Motor neuron (in vitro differentiated cells): ENCODE data around the gene GMPPA. TPM values are rescaled to one million over a fixed set of nuclear protein-coding genes. Genes with fewer than 3 reads are reported as not detected.

Experiments
- ATAC-seq, 8 experiments: fragments of 200-7000 bp; cut with Tn5 transposase; replicated peaks in 6 of 8; 2 replicates each; pipeline ENCODE4 v1.8.0; 2021; ENCODE audit warnings: mild to moderate bottlenecking in 8 of 8, moderate library complexity in 8 of 8
- H3K27ac ChIP-seq, 2 donors: fragments of 250-450 bp; sonication (Bioruptor Pico); 2 replicates each; pipeline ENCODE4 v1.9.0; 2021; ENCODE audit warnings: antibody characterized with exemption in 2 of 2, mild to moderate bottlenecking in 2 of 2, moderate library complexity in 1 of 2
- H3K4me1 ChIP-seq, 2 donors: fragments of 250-450 bp; sonication (Bioruptor Pico); replicated peaks in 1 of 2; 2 replicates each; pipeline ENCODE4 v1.6.1; 2021; ENCODE audit warnings: antibody characterized with exemption in 2 of 2, mild to moderate bottlenecking in 2 of 2, moderate library complexity in 1 of 2
- H3K4me3 ChIP-seq, 5 donors: fragments of 250-450 bp; sonication (Bioruptor Pico); 2 replicates each; pipeline ENCODE4 v1.9.0; 2021; ENCODE audit warnings: antibody characterized with exemption in 5 of 5, mild to moderate bottlenecking in 5 of 5, moderate library complexity in 4 of 5
- WGBS, 10 experiments: fragments of 450-650 bp; shearing (Covaris generic); methylation state at CpG; one replicate each; pipeline ENCODE4 v1.0.0; 2022; 5-methylcytosine and 5-hydroxymethylcytosine counted together
- in situ Hi-C, 9 experiments: fragments of 400-800 bp; cut with MboI; loops; one replicate each; pipeline ENCODE4 v1.15.0; 2021; ENCODE audit warnings: low sequenced_read_pairs in 9 of 9, low pct_unique_long_range_greater_than_20kb in 2 of 9; ENCODE audit not compliant: unreplicated experiment in 9 of 9
- total RNA-seq, 8 experiments: library from RNA; unstranded; fragments of 300-600 nt; gene quantifications; 2 replicates each; pipeline versions ENCODE4 v1.2.3 to v1.2.4, GENCODE V29; 2022

Gene GMPPA
- total RNA-seq, 8 experiments from 2014 or later, result 11.9 to 59.7 (median 27.0) TPM

- 60% methylated on average over 1 of the region's 12 CpGs; no CpG with 5 or more reads in 9 of the 10 experiments for WGBS, 10 experiments
- no peak for ATAC-seq
- in situ Hi-C loops, result loop anchor here in 1 of 9 experiments (10.0 kb wide), 1 partner anchor 62 kb away; no protein-coding TSS in a partner anchor
- peaks cover 24 to 36% of the 10 kb centered on the region in 2 donors for H3K4me1 ChIP-seq
- no peak overlapping the region for H3K27ac ChIP-seq
- H3K4me3 ChIP-seq, result no peak overlapping the region
Measured at GRCh38 chr2:219472629-219473187, 26.0 kb upstream of the GMPPA start.

- in situ Hi-C loops, result loop anchor here in 1 of 9 experiments (10.0 kb wide), 1 partner anchor 61 kb away; no protein-coding TSS in a partner anchor
- H3K4me3 ChIP-seq, result no peak overlapping the region
- ATAC-seq, result no peak
- 87 to 100% (median 91%) methylated on average over 2 to 3 of the region's 18 CpGs; no CpG with 5 or more reads in 6 of the 10 experiments for WGBS, 10 experiments
- H3K4me1 ChIP-seq, result peaks cover 29 to 38% of the 10 kb centered on the region in 2 donors
- no peak overlapping the region for H3K27ac ChIP-seq
Measured at GRCh38 chr2:219473511-219473910, 25.2 kb upstream of the GMPPA start.

- ATAC-seq, result no peak
- 61 to 100% (median 83%) methylated on average over 1 to 8 of the region's 11 CpGs; no CpG with 5 or more reads in 1 of the 10 experiments for WGBS, 10 experiments
- H3K27ac ChIP-seq, result no peak overlapping the region
- H3K4me3 ChIP-seq, result no peak overlapping the region
- in situ Hi-C loops, result loop anchor here in 1 of 9 experiments (10.0 kb wide), 1 partner anchor 60 kb away; no protein-coding TSS in a partner anchor
- peaks cover 26 to 38% of the 10 kb centered on the region in 2 donors for H3K4me1 ChIP-seq
Measured at GRCh38 chr2:219474285-219475060, 24.2 kb upstream of the GMPPA start.

- 41 to 100% (median 64%) methylated on average over 1 to 5 of the region's 6 CpGs; no CpG with 5 or more reads in 3 of the 10 experiments for WGBS, 10 experiments
Measured at GRCh38 chr2:219475278-219475677, 23.4 kb upstream of the GMPPA start.

GRCh38 chr2:219475697-219476651, 22.7 kb upstream of the GMPPA start:
- 0% methylated on average over 3 to 6 of the region's 14 CpGs; no CpG with 5 or more reads in 8 of the 10 experiments for WGBS, 10 experiments
- peaks cover 23 to 30% of the 10 kb centered on the region in 2 donors for H3K4me1 ChIP-seq
- peak overlapping the region in 2 of 5 donors; percentile 8 to 24 for H3K4me3 ChIP-seq
- in situ Hi-C loops, result loop anchor here in 1 of 9 experiments (10.0 kb wide), 1 partner anchor 59 kb away; no protein-coding TSS in a partner anchor
- ATAC-seq, result peak; percentile 68 to 93 (median 78)
- peak overlapping the region; percentile 74 to 88 for H3K27ac ChIP-seq

More at GRCh38 chr2:219475278-219475677, 23.4 kb upstream of the GMPPA start:
- no peak for ATAC-seq
- Histone ChIP-seq H3K27ac (peak overlapping the region in 1 of 2 donors; percentile 39), H3K4me1 (peaks cover 26 to 36% of the 10 kb centered on the region in 2 donors), H3K4me3 (no peak overlapping the region)
- in situ Hi-C loops, result loop anchor here in 1 of 9 experiments (10.0 kb wide), 1 partner anchor 60 kb away; no protein-coding TSS in a partner anchor

GRCh38 chr2:219476652-219477151, 22.0 kb upstream of the GMPPA start:
- WGBS, 10 experiments, result no CpG with 5 or more reads among the region's 16 CpGs
- peak overlapping the region; percentile 74 to 88 for H3K27ac ChIP-seq
- H3K4me3 ChIP-seq, result peak overlapping the region in 2 of 5 donors; percentile 8 to 24
- in situ Hi-C loops, result loop anchor here in 1 of 9 experiments (10.0 kb wide), 1 partner anchor 58 kb away; no protein-coding TSS in a partner anchor
- peak in 7 of 8 experiments; percentile 14 to 86 (median 84) for ATAC-seq
- H3K4me1 ChIP-seq, result peaks cover 23 to 27% of the 10 kb centered on the region in 2 donors

GRCh38 chr2:219477179-219477578, 21.5 kb upstream of the GMPPA start:
- Histone ChIP-seq H3K4me3 (no peak overlapping the region), H3K27ac (peak overlapping the region in 1 of 2 donors; percentile 8), H3K4me1 (peaks cover 23 to 27% of the 10 kb centered on the region in 2 donors)
- in situ Hi-C loops, result loop anchor here in 1 of 9 experiments (10.0 kb wide), 1 partner anchor 58 kb away; no protein-coding TSS in a partner anchor
- no peak for ATAC-seq
- WGBS, 10 experiments, result 60 to 80% (median 77%) methylated on average over 1 to 9 of the region's 13 CpGs; no CpG with 5 or more reads in 6 of the 10 experiments

- in situ Hi-C loops, result loop anchor here in 1 of 9 experiments (10.0 kb wide), 1 partner anchor 57 kb away; no protein-coding TSS in a partner anchor
- no peak for ATAC-seq
- Histone ChIP-seq H3K4me1 (peaks cover 26 to 28% of the 10 kb centered on the region in 2 donors), H3K27ac (no peak overlapping the region), H3K4me3 (no peak overlapping the region)
- WGBS, 10 experiments, result 80 to 100% (median 87%) methylated on average over 1 to 7 of the region's 15 CpGs; no CpG with 5 or more reads in 4 of the 10 experiments
Measured at GRCh38 chr2:219477815-219478214, 20.9 kb upstream of the GMPPA start.

GRCh38 chr2:219478916-219479315, 19.8 kb upstream of the GMPPA start:
- no peak overlapping the region for H3K4me3 ChIP-seq
- WGBS, 10 experiments, result 32 to 100% (median 64%) methylated on average over 1 to 3 of the region's 8 CpGs; no CpG with 5 or more reads in 3 of the 10 experiments
- no peak for ATAC-seq
- peaks cover 37 to 39% of the 10 kb centered on the region in 2 donors for H3K4me1 ChIP-seq
- H3K27ac ChIP-seq, result no peak overlapping the region
- in situ Hi-C loops, result loop anchor here in 1 of 9 experiments (10.0 kb wide), 1 partner anchor 56 kb away; no protein-coding TSS in a partner anchor

- ATAC-seq, result no peak
- in situ Hi-C loops, result no loop called here
- no peak overlapping the region for H3K4me3 ChIP-seq
- H3K27ac ChIP-seq, result no peak overlapping the region
- H3K4me1 ChIP-seq, result peaks cover 47 to 50% of the 10 kb centered on the region in 2 donors
- 58 to 80% (median 71%) methylated on average over 1 to 5 of the region's 8 CpGs; no CpG with 5 or more reads in 7 of the 10 experiments for WGBS, 10 experiments
Measured at GRCh38 chr2:219480004-219480403, 18.7 kb upstream of the GMPPA start.

GRCh38 chr2:219482674-219483405, 15.9 kb upstream of the GMPPA start:
- ATAC-seq, result no peak
- 14 to 100% (median 73%) methylated on average over 1 to 5 of the region's 17 CpGs; no CpG with 5 or more reads in 6 of the 10 experiments for WGBS, 10 experiments

More at GRCh38 chr2:219482674-219483405, 15.9 kb upstream of the GMPPA start:
- H3K4me1 ChIP-seq, result peaks cover 46 to 51% of the 10 kb centered on the region in 2 donors
- in situ Hi-C loops, result no loop called here
- H3K27ac ChIP-seq, result no peak overlapping the region
- no peak overlapping the region for H3K4me3 ChIP-seq
